HepG2 (cell line): ENCODE results near the gene COL9A3. TPM values are rescaled to one million over a fixed set of nuclear protein-coding genes. Genes with fewer than 3 reads are reported as not detected.

Experiments used
- ATAC-seq: fragments of 200-7000 bp; cut with Tn5 transposase; 3 replicates; pipeline ENCODE4 v1.9.1; 2020; ENCODE audit warnings: mild to moderate bottlenecking, moderate library complexity
- BruUV-seq: library from RNA; stranded (reverse); fragments of 400-500 nt; replicated peaks from 2 replicates; lab custom pipeline; 2021; lab: Mats Ljungman, UMichigan
- CTCF ChIA-PET: fragments of 300-600 bp; formaldehyde crosslinking; extraction: SDS; loops from one replicate; lab custom pipeline; 2021; ENCODE audit warnings: low total read pairs, inconsistent platforms, low intra/inter-chr PET ratio; lab: Yijun Ruan, JAX
- POLR2A ChIA-PET: fragments of 350-600 bp; sonication (Branson Sonifier 250); formaldehyde crosslinking; loops from one replicate; lab custom pipeline; 2020; ENCODE audit warnings: antibody characterized with exemption, inconsistent platforms; lab: Yijun Ruan, JAX
- DNase-seq: peaks from one replicate; pipeline ENCODE4 v3.0.0-alpha.2; 2015; ENCODE audit warnings: low spot score
- FAIRE-seq: peaks from 3 replicates; lab custom pipeline; 2011; peaks lifted over from hg19 to GRCh38; lab: Jason Lieb, UNC
- H2AFZ ChIP-seq: one replicate; pipeline ENCODE4 v1.6.1; 2011; ENCODE audit warnings: low read length, inconsistent platforms
- H3K27ac ChIP-seq: fragments of 300-600 bp; 3 replicates; pipeline ENCODE4 v1.8.0; 2011; ENCODE audit warnings: mixed run types, mild to moderate bottlenecking, mixed read lengths, low read length, inconsistent platforms; ENCODE audit not compliant: insufficient read depth; ENCODE audit errors: extremely low read length
- H3K27me3 ChIP-seq, 2 experiments: fragments of 200-600 bp in 1 of 2; 2 replicates in 1 of 2; 3 replicates in 1 of 2; pipeline versions ENCODE4 v1.6.0 to v1.8.0; 2011; ENCODE audit warnings: low read length in 2 of 2, mild to moderate bottlenecking in 2 of 2, moderate library complexity in 2 of 2, inconsistent platforms in 1 of 2; ENCODE audit not compliant: insufficient read depth in 2 of 2, control insufficient read depth in 1 of 2
- H3K36me3 ChIP-seq, 2 experiments: fragments of 200-600 bp in 1 of 2; replicated peaks in 1 of 2; 2 replicates in 1 of 2; 3 replicates in 1 of 2; pipeline versions ENCODE4 v1.5.1 to v1.8.0; 2011; ENCODE audit warnings: low read length in 2 of 2, inconsistent platforms in 1 of 2; ENCODE audit not compliant: insufficient read depth in 2 of 2, control insufficient read depth in 1 of 2
- H3K4me1 ChIP-seq: 2 replicates; pipeline ENCODE4 v1.5.1; 2012; ENCODE audit warnings: low read length, inconsistent platforms; ENCODE audit not compliant: insufficient read depth
- H3K4me2 ChIP-seq: 2 replicates; pipeline ENCODE4 v1.6.0; 2011; ENCODE audit warnings: low read depth, low read length, inconsistent platforms
- H3K4me3 ChIP-seq, 3 experiments: fragments of 200-600 bp in 1 of 3; sonication (generic), shearing (Covaris generic) in 1 of 3; replicated peaks in 1 of 3; 2 replicates each; pipeline ENCODE4 v1.5.1; 2011 to 2016; ENCODE audit warnings: low read length in 3 of 3, inconsistent platforms in 2 of 3, low read depth in 2 of 3, mild to moderate bottlenecking in 2 of 3, control low read depth in 1 of 3, mixed read lengths in 1 of 3; ENCODE audit not compliant: insufficient read depth in 1 of 3
- H3K79me2 ChIP-seq: one replicate; pipeline ENCODE4 v1.6.1; 2011; ENCODE audit warnings: low read length, inconsistent platforms; ENCODE audit not compliant: insufficient read depth
- H3K9ac ChIP-seq: 2 replicates; pipeline ENCODE4 v1.6.0; 2011; ENCODE audit warnings: mild to moderate bottlenecking, low read depth, low read length, inconsistent platforms; ENCODE audit not compliant: insufficient read depth
- H3K9me3 ChIP-seq: 2 replicates; pipeline ENCODE4 v1.5.1; 2012; ENCODE audit warnings: mild to moderate bottlenecking, low read length
- H4K20me1 ChIP-seq: 2 replicates; pipeline ENCODE4 v1.6.0; 2011; ENCODE audit warnings: inconsistent platforms, mild to moderate bottlenecking, low read length, moderate library complexity; ENCODE audit not compliant: insufficient read depth
- ATAD3A ChIP-seq: sonication (generic); formaldehyde crosslinking; IDR thresholded peaks from 2 replicates; pipeline ENCODE4 v1.4.0; 2020; ENCODE audit warnings: missing genetic modification reagents
- EEA1 ChIP-seq: sonication (generic); formaldehyde crosslinking; IDR thresholded peaks from 2 replicates; pipeline ENCODE4 v1.5.1; 2020; ENCODE audit warnings: mild to moderate bottlenecking, missing genetic modification reagents, borderline replicate concordance
- EZH2 ChIP-seq: conservative IDR thresholded peaks from 2 replicates; pipeline ENCODE4 v1.6.1; 2012; ENCODE audit warnings: mild to moderate bottlenecking, low read depth, low read length, moderate library complexity
- JUND ChIP-seq: sonication (generic); formaldehyde crosslinking; IDR thresholded peaks from 2 replicates; pipeline ENCODE4 v1.8.0; 2022; ENCODE audit warnings: mild to moderate bottlenecking, missing genetic modification reagents
- PCBP2 ChIP-seq: fragments of 200-400 bp; formaldehyde crosslinking; optimal IDR thresholded peaks from 2 replicates; pipeline ENCODE3; 2018; ENCODE audit warnings: low read length, low read depth; ENCODE audit not compliant: poor library complexity, severe bottlenecking
- SALL1 ChIP-seq: sonication (generic); formaldehyde crosslinking; IDR thresholded peaks from 2 replicates; pipeline ENCODE4 v1.8.0; 2022; ENCODE audit warnings: mild to moderate bottlenecking, missing genetic modification reagents
- TRIM24 ChIP-seq: sonication (generic); formaldehyde crosslinking; IDR thresholded peaks from 2 replicates; pipeline ENCODE4 v1.8.0; 2022; ENCODE audit warnings: mild to moderate bottlenecking, missing genetic modification reagents
- ZNF670 ChIP-seq: sonication (generic); formaldehyde crosslinking; IDR thresholded peaks from 2 replicates; pipeline ENCODE4 v1.8.0; 2022; ENCODE audit warnings: mild to moderate bottlenecking, missing genetic modification reagents, borderline replicate concordance
- WGBS: methylation state at CpG from one replicate; pipeline ENCODE4 v1.1.6; 2017; ENCODE audit warnings: low lambda C conversion rate; 5-methylcytosine and 5-hydroxymethylcytosine counted together
- in situ Hi-C: cut with HindIII; loops from 2 replicates; pipeline ENCODE4 v1.10.0; 2017; ENCODE audit warnings: low pct_unique_long_range_greater_than_20kb; ENCODE audit not compliant: extremely low pct_ligation_motif_present
- intact Hi-C: fragments of 100-400 bp; cut with micrococcal nuclease; formaldehyde crosslinking; loops from one replicate; pipeline ENCODE4 v1.10.0; 2022; ENCODE audit not compliant: unreplicated experiment
- polyA plus RNA-seq, 8 experiments: library from polyadenylated mRNA; depleted of rRNA in 3 of 8; stranded (reverse) in 7 of 8; unstranded in 1 of 8; fragments of >200 nt; fragmentation: Illumina TruSeq in 4 of 8; extraction: Trizol in 4 of 8; gene quantifications; 2 replicates each; pipeline versions ENCODE4 v1.2.1 to v1.2.3, GENCODE V29; 2011 to 2016; ENCODE audit warnings: low read depth in 4 of 8, missing spikeins in 1 of 8, mixed read lengths in 1 of 8; ENCODE audit not compliant: insufficient read depth in 1 of 8
- total RNA-seq, 5 experiments: library from RNA; depleted of rRNA; stranded (reverse); fragments of >200 nt; fragmentation: Illumina TruSeq; extraction: Trizol; gene quantifications; 2 replicates each; pipeline ENCODE4 v1.2.3, GENCODE V29; 2016; ENCODE audit warnings: low read depth in 1 of 5
- TF ChIP-seq, protein P1 (sequence below): sonication (generic); formaldehyde crosslinking; IDR thresholded peaks from 2 replicates; pipeline ENCODE4 v1.8.0; 2022; ENCODE audit warnings: mild to moderate bottlenecking, missing genetic modification reagents, moderate library complexity
- TF ChIP-seq, protein P2 (sequence below): sonication (generic); formaldehyde crosslinking; IDR thresholded peaks from 2 replicates; pipeline ENCODE4 v1.5.0; 2020; ENCODE audit warnings: mild to moderate bottlenecking, missing genetic modification reagents
- TF ChIP-seq, protein P3 (sequence below): sonication (generic); formaldehyde crosslinking; conservative IDR thresholded peaks from 2 replicates; pipeline ENCODE4 v1.4.0; 2020; ENCODE audit warnings: missing genetic modification reagents
- TF ChIP-seq, protein P4 (sequence below): sonication (generic); formaldehyde crosslinking; IDR thresholded peaks from 2 replicates; pipeline ENCODE4 v1.4.0; 2020; ENCODE audit warnings: low read depth, mild to moderate bottlenecking, missing genetic modification reagents

The COL9A3 gene
- total and polyA plus RNA-seq, 2 of the 13 experiments (the other 11 are each of a cell fraction or from before 2014, with no cell fraction given) = 155 to 204 TPM

DNA sequence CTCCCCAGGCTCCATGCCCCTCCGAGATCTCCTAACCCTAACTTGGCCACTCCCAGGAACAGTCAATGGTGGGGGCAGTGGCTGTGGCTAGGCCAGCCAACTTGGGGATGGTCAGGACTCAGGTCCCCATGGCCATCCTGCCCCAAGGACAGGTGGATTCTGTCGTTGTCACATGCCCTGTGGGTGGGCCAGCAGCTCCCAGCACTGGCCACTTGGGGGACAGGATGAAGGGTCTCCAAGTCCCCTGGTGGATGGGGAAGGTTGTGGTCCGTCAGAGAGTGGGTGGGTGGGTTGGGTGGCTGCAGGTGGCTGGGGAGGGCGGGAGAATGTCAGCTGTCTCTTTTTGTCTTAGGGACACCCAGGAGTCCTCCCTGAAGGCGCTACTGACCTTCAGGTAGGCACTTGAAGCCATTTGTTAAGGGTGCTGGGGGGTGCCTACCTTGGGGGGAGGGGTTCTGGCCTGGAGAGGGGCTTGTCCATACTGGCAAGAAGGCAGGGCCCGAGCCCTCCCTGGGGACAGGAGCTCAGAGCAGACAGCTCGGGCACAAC lies 5.5 kb downstream of the COL9A3 start (continued):
- TF ChIP-seq EEA1 (CRISPR knock-in tag) (0 out of 2 replicates have a peak, but pooled peaks have one; percentile 64), ZNF670 (CRISPR knock-in tag) (0 out of 2 replicates have a peak, but pooled peaks have one; percentile 9)
- TF ChIP-seq, protein P1, sequence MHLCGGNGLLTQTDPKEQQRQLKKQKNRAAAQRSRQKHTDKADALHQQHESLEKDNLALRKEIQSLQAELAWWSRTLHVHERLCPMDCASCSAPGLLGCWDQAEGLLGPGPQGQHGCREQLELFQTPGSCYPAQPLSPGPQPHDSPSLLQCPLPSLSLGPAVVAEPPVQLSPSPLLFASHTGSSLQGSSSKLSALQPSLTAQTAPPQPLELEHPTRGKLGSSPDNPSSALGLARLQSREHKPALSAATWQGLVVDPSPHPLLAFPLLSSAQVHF (CRISPR knock-in tag) = 0 out of 2 replicates have a peak, but pooled peaks have one; percentile 29
- TF ChIP-seq, protein P2, sequence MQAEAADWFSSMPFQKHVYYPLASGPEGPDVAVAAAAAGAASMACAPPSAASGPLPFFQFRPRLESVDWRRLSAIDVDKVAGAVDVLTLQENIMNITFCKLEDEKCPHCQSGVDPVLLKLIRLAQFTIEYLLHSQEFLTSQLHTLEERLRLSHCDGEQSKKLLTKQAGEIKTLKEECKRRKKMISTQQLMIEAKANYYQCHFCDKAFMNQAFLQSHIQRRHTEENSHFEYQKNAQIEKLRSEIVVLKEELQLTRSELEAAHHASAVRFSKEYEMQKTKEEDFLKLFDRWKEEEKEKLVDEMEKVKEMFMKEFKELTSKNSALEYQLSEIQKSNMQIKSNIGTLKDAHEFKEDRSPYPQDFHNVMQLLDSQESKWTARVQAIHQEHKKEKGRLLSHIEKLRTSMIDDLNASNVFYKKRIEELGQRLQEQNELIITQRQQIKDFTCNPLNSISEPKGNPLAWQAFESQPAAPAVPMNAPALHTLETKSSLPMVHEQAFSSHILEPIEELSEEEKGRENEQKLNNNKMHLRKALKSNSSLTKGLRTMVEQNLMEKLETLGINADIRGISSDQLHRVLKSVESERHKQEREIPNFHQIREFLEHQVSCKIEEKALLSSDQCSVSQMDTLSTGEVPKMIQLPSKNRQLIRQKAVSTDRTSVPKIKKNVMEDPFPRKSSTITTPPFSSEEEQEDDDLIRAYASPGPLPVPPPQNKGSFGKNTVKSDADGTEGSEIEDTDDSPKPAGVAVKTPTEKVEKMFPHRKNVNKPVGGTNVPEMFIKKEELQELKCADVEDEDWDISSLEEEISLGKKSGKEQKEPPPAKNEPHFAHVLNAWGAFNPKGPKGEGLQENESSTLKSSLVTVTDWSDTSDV (CRISPR knock-in tag) = 0 out of 2 replicates have a peak, but pooled peaks have one; percentile 4

DNA sequence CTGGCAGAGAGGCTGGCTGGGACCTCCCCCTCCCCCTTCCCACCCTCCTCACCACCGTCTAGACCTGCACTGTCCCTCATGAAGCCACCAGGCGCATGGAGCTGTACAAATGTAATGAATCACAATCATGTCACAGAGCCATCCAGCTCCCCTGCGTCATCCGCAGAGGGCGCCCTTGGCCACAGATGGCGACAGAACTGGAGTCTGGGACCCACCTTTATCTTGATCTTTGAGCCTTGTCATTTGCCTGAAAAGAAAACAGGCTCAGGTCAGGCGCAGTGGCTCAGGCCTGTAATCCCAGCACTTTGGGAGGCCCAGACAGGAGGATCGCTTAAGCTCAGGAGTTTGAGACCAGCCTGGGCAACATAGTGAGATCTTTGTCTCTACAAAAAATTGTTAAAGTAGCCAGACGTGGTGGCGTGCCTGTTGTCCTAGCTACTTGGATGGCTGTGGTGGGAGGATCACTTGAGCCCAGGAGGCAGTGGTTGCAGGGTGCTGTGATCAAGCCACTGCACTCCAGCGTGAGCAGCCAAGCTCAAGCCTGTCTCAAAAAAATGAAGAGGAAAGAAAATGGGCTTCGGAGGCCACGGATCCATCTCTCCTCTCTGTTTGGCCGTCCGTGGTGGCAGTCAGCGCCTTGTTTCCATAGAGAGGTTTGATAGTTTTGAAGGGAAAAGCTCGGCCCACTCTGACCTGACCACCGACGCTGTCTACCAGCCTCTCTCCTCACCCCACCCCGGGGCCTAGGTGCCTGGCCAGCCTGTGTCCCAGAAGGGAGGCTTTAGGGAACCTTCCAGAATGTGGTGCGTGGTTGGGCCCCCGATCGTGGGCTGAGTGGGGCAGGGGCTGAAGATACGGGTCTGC lies 6.2 kb downstream of the COL9A3 start:
- no peaks in the 10 kb centered on the region for H3K27me3 ChIP-seq
- FAIRE-seq (peak; percentile 100), ATAC-seq (peak; percentile 61), DNase-seq (peak; percentile 98)
- H2AFZ ChIP-seq = no peak overlapping the region
- intact Hi-C loops = loop anchor here (1.0 to 5.0 kb wide), 5 partner anchors 24 to 186 kb away; partner anchors contain the start of gene TCFL5
- POLR2A ChIA-PET = interaction anchor here (0.6 to 1.8 kb wide), 23 partner anchors 9 to 409 kb away, joined by 3 to 26 read pairs (median 5); partner anchors contain the start of genes GID8, MRGBP, OGFR and SLC17A9
- peak overlapping the region; percentile 59 for H3K27ac ChIP-seq
- no peaks in the 10 kb centered on the region; a peak in 2 of 5 replicates for H3K36me3 ChIP-seq
- peaks cover under 1% of the 10 kb centered on the region for H3K79me2 ChIP-seq
- BruUV-seq = TSS peak; percentile 46
- peak overlapping the region; percentile 92 for H3K4me2 ChIP-seq
- in situ Hi-C loops = no loop called here
- peak overlapping the region; percentile 21; the same call in 1 of the 2 replicates for H3K9ac ChIP-seq
- CTCF ChIA-PET = interaction anchor here (1.1 to 1.7 kb wide), 5 partner anchors 14 to 186 kb away, joined by 3 to 14 read pairs (median 6); no protein-coding TSS in a partner anchor
- H3K4me1 ChIP-seq = peaks cover 68% of the 10 kb centered on the region
- H4K20me1 ChIP-seq = peaks cover 4% of the 10 kb centered on the region; the same call in 1 of the 2 replicates
- no peaks in the 10 kb centered on the region for H3K9me3 ChIP-seq
- 51% methylated on average over 24 of the region's 24 CpGs for WGBS
- peak overlapping the region in 1 of 3 experiments; percentile 71; a peak in 1 of 6 replicates for H3K4me3 ChIP-seq
- TF ChIP-seq SALL1 (peak; percentile 94), TRIM24 (CRISPR knock-in tag) (no peak), JUND (CRISPR knock-in tag) (peak; percentile 71; the same call in 1 of the 2 replicates), PCBP2 (no peak), ATAD3A (CRISPR knock-in tag) (no peak), EZH2 (no peak)
- TF ChIP-seq, protein P3, sequence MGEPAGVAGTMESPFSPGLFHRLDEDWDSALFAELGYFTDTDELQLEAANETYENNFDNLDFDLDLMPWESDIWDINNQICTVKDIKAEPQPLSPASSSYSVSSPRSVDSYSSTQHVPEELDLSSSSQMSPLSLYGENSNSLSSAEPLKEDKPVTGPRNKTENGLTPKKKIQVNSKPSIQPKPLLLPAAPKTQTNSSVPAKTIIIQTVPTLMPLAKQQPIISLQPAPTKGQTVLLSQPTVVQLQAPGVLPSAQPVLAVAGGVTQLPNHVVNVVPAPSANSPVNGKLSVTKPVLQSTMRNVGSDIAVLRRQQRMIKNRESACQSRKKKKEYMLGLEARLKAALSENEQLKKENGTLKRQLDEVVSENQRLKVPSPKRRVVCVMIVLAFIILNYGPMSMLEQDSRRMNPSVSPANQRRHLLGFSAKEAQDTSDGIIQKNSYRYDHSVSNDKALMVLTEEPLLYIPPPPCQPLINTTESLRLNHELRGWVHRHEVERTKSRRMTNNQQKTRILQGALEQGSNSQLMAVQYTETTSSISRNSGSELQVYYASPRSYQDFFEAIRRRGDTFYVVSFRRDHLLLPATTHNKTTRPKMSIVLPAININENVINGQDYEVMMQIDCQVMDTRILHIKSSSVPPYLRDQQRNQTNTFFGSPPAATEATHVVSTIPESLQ (CRISPR knock-in tag) = 0 out of 2 replicates have a peak, but pooled peaks have one; percentile 78
- TF ChIP-seq, protein P4, sequence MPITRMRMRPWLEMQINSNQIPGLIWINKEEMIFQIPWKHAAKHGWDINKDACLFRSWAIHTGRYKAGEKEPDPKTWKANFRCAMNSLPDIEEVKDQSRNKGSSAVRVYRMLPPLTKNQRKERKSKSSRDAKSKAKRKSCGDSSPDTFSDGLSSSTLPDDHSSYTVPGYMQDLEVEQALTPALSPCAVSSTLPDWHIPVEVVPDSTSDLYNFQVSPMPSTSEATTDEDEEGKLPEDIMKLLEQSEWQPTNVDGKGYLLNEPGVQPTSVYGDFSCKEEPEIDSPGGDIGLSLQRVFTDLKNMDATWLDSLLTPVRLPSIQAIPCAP (CRISPR knock-in tag) = no peak; the same call in 1 of the 2 replicates
